ENCODE data around the gene IL31RA.

IL31RA gene

GRCh38 chr5:55866934-55867333 lies 15.8 kb downstream of the IL31RA start:
- ATAC-seq (ENCODE audit: insufficient read depth, low read depth), result no peak
- TF ChIP-seq EZH2 (IDR thresholded peaks at IDR 0.05; ENCODE audit: borderline replicate concordance, low read depth, low read length, severe bottlenecking) (no peak), CTCF (IDR thresholded peaks at IDR 0.05; ENCODE audit: borderline replicate concordance, extremely low read depth, low read length, poor library complexity, severe bottlenecking) (no peak)

GRCh38 chr5:55868846-55869245 lies 17.7 kb downstream of the IL31RA start:
- Histone ChIP-seq H3K27ac (ENCODE audit: low read length) (no peak overlapping the region), H3K36me3 (ENCODE audit: insufficient read depth, low read length) (no peaks in the 10 kb centered on the region), H3K27me3 (ENCODE audit: insufficient read depth, low read length, poor library complexity) (no peaks in the 10 kb centered on the region), H4K20me1 (ENCODE audit: insufficient read depth, low read length) (no peaks in the 10 kb centered on the region), H3K4me2 (ENCODE audit: insufficient read depth, low read length) (no peak overlapping the region), H3K9ac (ENCODE audit: low read depth, low read length) (no peak overlapping the region), H3K4me1 (ENCODE audit: insufficient read depth, low read length) (peaks cover 15% of the 10 kb centered on the region), H3K9me3 (ENCODE audit: insufficient read depth, low read length, severe bottlenecking) (no peaks in the 10 kb centered on the region), H3K4me3 (ENCODE audit: low read depth in 1 of 2, low read length in 2 of 2) (no peak overlapping the region), H2AFZ (ENCODE audit: low read depth, low read length) (no peak overlapping the region), H3K79me2 (ENCODE audit: insufficient read depth, low read length) (no peaks in the 10 kb centered on the region)
- ATAC-seq (ENCODE audit: insufficient read depth, low read depth) (no peak), DNase-seq (no peak)
- no peak for TF ChIP-seq EZH2 (IDR thresholded peaks at IDR 0.05; ENCODE audit: borderline replicate concordance, low read depth, low read length, severe bottlenecking)
- TF ChIP-seq CTCF (IDR thresholded peaks at IDR 0.05; ENCODE audit: borderline replicate concordance, extremely low read depth, low read length, poor library complexity, severe bottlenecking), result no peak

More at GRCh38 chr5:55866934-55867333, 15.8 kb downstream of the IL31RA start:
- Histone ChIP-seq H3K79me2 (ENCODE audit: insufficient read depth, low read length) (no peaks in the 10 kb centered on the region), H3K4me1 (ENCODE audit: insufficient read depth, low read length) (peaks cover 15% of the 10 kb centered on the region), H2AFZ (ENCODE audit: low read depth, low read length) (no peak overlapping the region), H3K4me2 (ENCODE audit: insufficient read depth, low read length) (no peak overlapping the region), H3K4me3 (ENCODE audit: low read depth in 1 of 2, low read length in 2 of 2) (no peak overlapping the region), H3K9me3 (ENCODE audit: insufficient read depth, low read length, severe bottlenecking) (no peaks in the 10 kb centered on the region), H4K20me1 (ENCODE audit: insufficient read depth, low read length) (no peaks in the 10 kb centered on the region), H3K27ac (ENCODE audit: low read length) (no peak overlapping the region), H3K27me3 (ENCODE audit: insufficient read depth, low read length, poor library complexity) (no peaks in the 10 kb centered on the region), H3K36me3 (ENCODE audit: insufficient read depth, low read length) (no peaks in the 10 kb centered on the region), H3K9ac (ENCODE audit: low read depth, low read length) (no peak overlapping the region)
- no peak for DNase-seq

GRCh38 chr5:55869847-55870246 lies 18.7 kb downstream of the IL31RA start:
- DNase-seq, result no peak
- no peaks in the 10 kb centered on the region for H3K36me3 ChIP-seq (ENCODE audit: insufficient read depth, low read length)
- H3K4me2 ChIP-seq (ENCODE audit: insufficient read depth, low read length), result no peak overlapping the region
- no peaks in the 10 kb centered on the region for H3K9me3 ChIP-seq (ENCODE audit: insufficient read depth, low read length, severe bottlenecking)
- no peaks in the 10 kb centered on the region for H3K27me3 ChIP-seq (ENCODE audit: insufficient read depth, low read length, poor library complexity)
- H3K4me1 ChIP-seq (ENCODE audit: insufficient read depth, low read length), result peaks cover 12% of the 10 kb centered on the region
- no peaks in the 10 kb centered on the region for H4K20me1 ChIP-seq (ENCODE audit: insufficient read depth, low read length)
- no peak for ATAC-seq (ENCODE audit: insufficient read depth, low read depth)
- no peak overlapping the region for H3K9ac ChIP-seq (ENCODE audit: low read depth, low read length)
- no peak for TF ChIP-seq CTCF (IDR thresholded peaks at IDR 0.05; ENCODE audit: borderline replicate concordance, extremely low read depth, low read length, poor library complexity, severe bottlenecking)
- no peak for TF ChIP-seq EZH2 (IDR thresholded peaks at IDR 0.05; ENCODE audit: borderline replicate concordance, low read depth, low read length, severe bottlenecking)
- H2AFZ ChIP-seq (ENCODE audit: low read depth, low read length), result no peak overlapping the region
- no peak overlapping the region for H3K4me3 ChIP-seq (ENCODE audit: low read depth in 1 of 2, low read length in 2 of 2)
- H3K79me2 ChIP-seq (ENCODE audit: insufficient read depth, low read length), result no peaks in the 10 kb centered on the region
- no peak overlapping the region for H3K27ac ChIP-seq (ENCODE audit: low read length)

- Histone ChIP-seq H3K27me3 (ENCODE audit: insufficient read depth, low read length, poor library complexity) (no peaks in the 10 kb centered on the region), H4K20me1 (ENCODE audit: insufficient read depth, low read length) (no peaks in the 10 kb centered on the region), H3K4me3 (ENCODE audit: low read depth in 1 of 2, low read length in 2 of 2) (no peak overlapping the region), H3K79me2 (ENCODE audit: insufficient read depth, low read length) (no peaks in the 10 kb centered on the region), H2AFZ (ENCODE audit: low read depth, low read length) (no peak overlapping the region), H3K9me3 (ENCODE audit: insufficient read depth, low read length, severe bottlenecking) (no peaks in the 10 kb centered on the region), H3K36me3 (ENCODE audit: insufficient read depth, low read length) (no peaks in the 10 kb centered on the region), H3K4me2 (ENCODE audit: insufficient read depth, low read length) (no peak overlapping the region), H3K4me1 (ENCODE audit: insufficient read depth, low read length) (no peaks in the 10 kb centered on the region), H3K27ac (ENCODE audit: low read length) (no peak overlapping the region), H3K9ac (ENCODE audit: low read depth, low read length) (no peak overlapping the region)
- no peak for ATAC-seq (ENCODE audit: insufficient read depth, low read depth)
- TF ChIP-seq EZH2 (IDR thresholded peaks at IDR 0.05; ENCODE audit: borderline replicate concordance, low read depth, low read length, severe bottlenecking), result no peak
- TF ChIP-seq CTCF (IDR thresholded peaks at IDR 0.05; ENCODE audit: borderline replicate concordance, extremely low read depth, low read length, poor library complexity, severe bottlenecking), result no peak
- DNase-seq, result no peak
Observed at GRCh38 chr5:55873234-55873633, 22.1 kb downstream of the IL31RA start.

Measured in DND-41 (cell line).